DOHH2 (cell line): Measurements from ENCODE around the gene ERH.

Source experiments
- H3F3A ChIP-seq: fragments of 200-600 bp; sonication (generic), shearing (Covaris generic); 2 replicates; pipeline ENCODE4 v1.6.0; 2016; ENCODE audit warnings: antibody characterized with exemption, mild to moderate bottlenecking; ENCODE audit not compliant: control insufficient read depth, insufficient read depth
- H3K27ac ChIP-seq: fragments of 200-600 bp; sonication (generic); 2 replicates; pipeline ENCODE4 v1.5.1; 2014; ENCODE audit warnings: low read depth, mild to moderate bottlenecking, low read length, moderate library complexity
- H3K27me3 ChIP-seq: fragments of 200-600 bp; sonication (generic); 2 replicates; pipeline ENCODE4 v1.6.1; 2014; ENCODE audit warnings: mild to moderate bottlenecking, low read length, mixed read lengths; ENCODE audit not compliant: control insufficient read depth
- H3K36me3 ChIP-seq: fragments of 200-600 bp; sonication (generic); 2 replicates; pipeline ENCODE4 v1.6.1; 2014; ENCODE audit warnings: mild to moderate bottlenecking, low read length, moderate library complexity, mixed read lengths; ENCODE audit not compliant: control insufficient read depth
- H3K4me1 ChIP-seq: fragments of 200-600 bp; sonication (generic); 2 replicates; pipeline ENCODE4 v1.6.1; 2014; ENCODE audit warnings: mild to moderate bottlenecking, low read length, mixed read lengths; ENCODE audit not compliant: control insufficient read depth
- H3K4me2 ChIP-seq: fragments of 200-600 bp; sonication (generic); 2 replicates; pipeline ENCODE4 v1.6.0; 2014; ENCODE audit warnings: mild to moderate bottlenecking, low read length, moderate library complexity
- H3K4me3 ChIP-seq: fragments of 200-600 bp; sonication (generic); 2 replicates; pipeline ENCODE4 v1.5.1; 2014; ENCODE audit warnings: mild to moderate bottlenecking, low read length, mixed read lengths
- H3K79me2 ChIP-seq: fragments of 200-600 bp; sonication (generic); 2 replicates; pipeline ENCODE4 v1.6.1; 2014; ENCODE audit warnings: mild to moderate bottlenecking, low read length, mixed read lengths; ENCODE audit not compliant: control insufficient read depth
- H3K9me2 ChIP-seq: fragments of 200-600 bp; sonication (generic); replicated peaks from 2 replicates; pipeline ENCODE4 v1.6.1; 2014; ENCODE audit warnings: mild to moderate bottlenecking, low read length, mixed read lengths; ENCODE audit not compliant: control insufficient read depth
- H3K9me3 ChIP-seq: fragments of 200-600 bp; sonication (generic); 2 replicates; pipeline ENCODE4 v1.6.1; 2014; ENCODE audit warnings: antibody characterized with exemption, low read length, mixed read lengths; ENCODE audit not compliant: control insufficient read depth, insufficient read depth
- H4K20me1 ChIP-seq: fragments of 200-600 bp; sonication (generic); 2 replicates; pipeline ENCODE4 v1.6.0; 2014; ENCODE audit warnings: low read depth, mild to moderate bottlenecking, antibody characterized with exemption, low read length, moderate library complexity; ENCODE audit not compliant: control insufficient read depth, insufficient read depth
- EZH2phosphoT487 ChIP-seq: fragments of 200-600 bp; sonication (generic); IDR thresholded peaks from 2 replicates; pipeline ENCODE4 v1.6.1; 2017; ENCODE audit warnings: borderline replicate concordance, mild to moderate bottlenecking, antibody characterized with exemption, low read length, moderate library complexity, mixed read lengths
- TF ChIP-seq, protein P1 (sequence below): fragments of 200-600 bp; sonication (generic); IDR thresholded peaks from one replicate; pipeline ENCODE4 v1.5.1; 2014; ENCODE audit warnings: antibody characterized with exemption, mild to moderate bottlenecking, low read depth, low read length; ENCODE audit not compliant: poor library complexity, severe bottlenecking

ERH gene

DNA sequence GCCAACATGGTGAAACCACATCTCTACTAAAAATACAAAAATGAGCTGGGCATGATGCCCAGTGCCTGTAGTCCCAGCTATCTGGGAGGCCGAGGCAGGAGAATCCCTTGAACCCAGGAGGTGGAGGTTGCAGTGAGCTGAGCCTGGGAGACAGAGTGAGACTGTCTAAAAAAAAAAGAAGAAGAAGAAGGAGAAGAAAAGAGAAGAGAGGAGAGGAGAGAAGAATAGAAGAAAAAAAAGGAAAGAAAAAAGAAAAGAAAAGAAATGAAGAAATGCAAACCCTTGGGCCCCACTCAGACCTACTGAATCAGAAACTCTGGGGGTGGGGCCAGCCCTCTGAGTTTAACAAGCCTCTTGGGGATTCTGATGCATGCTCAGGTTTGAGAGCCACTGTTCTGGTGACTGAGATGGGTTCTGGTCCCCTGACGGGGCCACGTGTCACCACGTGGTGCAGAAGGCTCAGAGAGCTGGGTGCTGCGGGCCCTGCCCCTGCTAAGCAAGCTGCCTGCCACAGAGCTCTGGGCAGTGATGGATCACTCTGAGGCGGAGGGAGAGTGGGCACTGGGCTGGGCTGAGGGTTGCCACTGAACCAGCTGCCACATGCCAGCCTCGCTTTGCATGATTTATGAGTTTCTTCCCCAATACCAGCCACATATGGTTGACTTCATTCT lies 37.5 kb downstream of the ERH start:
- Histone ChIP-seq H3K4me3 (no peak overlapping the region), H3K9me3 (no peaks in the 10 kb centered on the region), H3K36me3 (no peaks in the 10 kb centered on the region), H3K27me3 (peaks cover 24% of the 10 kb centered on the region), H3K79me2 (no peaks in the 10 kb centered on the region), H4K20me1 (no peaks in the 10 kb centered on the region), H3K9me2 (no peaks in the 10 kb centered on the region), H3K4me1 (peaks cover 7% of the 10 kb centered on the region), H3K4me2 (no peak overlapping the region), H3K27ac (no peak overlapping the region), H3F3A (peaks cover 2% of the 10 kb centered on the region; the same call in 1 of the 2 replicates)
- TF ChIP-seq, protein P1, sequence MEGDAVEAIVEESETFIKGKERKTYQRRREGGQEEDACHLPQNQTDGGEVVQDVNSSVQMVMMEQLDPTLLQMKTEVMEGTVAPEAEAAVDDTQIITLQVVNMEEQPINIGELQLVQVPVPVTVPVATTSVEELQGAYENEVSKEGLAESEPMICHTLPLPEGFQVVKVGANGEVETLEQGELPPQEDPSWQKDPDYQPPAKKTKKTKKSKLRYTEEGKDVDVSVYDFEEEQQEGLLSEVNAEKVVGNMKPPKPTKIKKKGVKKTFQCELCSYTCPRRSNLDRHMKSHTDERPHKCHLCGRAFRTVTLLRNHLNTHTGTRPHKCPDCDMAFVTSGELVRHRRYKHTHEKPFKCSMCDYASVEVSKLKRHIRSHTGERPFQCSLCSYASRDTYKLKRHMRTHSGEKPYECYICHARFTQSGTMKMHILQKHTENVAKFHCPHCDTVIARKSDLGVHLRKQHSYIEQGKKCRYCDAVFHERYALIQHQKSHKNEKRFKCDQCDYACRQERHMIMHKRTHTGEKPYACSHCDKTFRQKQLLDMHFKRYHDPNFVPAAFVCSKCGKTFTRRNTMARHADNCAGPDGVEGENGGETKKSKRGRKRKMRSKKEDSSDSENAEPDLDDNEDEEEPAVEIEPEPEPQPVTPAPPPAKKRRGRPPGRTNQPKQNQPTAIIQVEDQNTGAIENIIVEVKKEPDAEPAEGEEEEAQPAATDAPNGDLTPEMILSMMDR = no peak
- TF ChIP-seq EZH2phosphoT487 = no peak

DNA sequence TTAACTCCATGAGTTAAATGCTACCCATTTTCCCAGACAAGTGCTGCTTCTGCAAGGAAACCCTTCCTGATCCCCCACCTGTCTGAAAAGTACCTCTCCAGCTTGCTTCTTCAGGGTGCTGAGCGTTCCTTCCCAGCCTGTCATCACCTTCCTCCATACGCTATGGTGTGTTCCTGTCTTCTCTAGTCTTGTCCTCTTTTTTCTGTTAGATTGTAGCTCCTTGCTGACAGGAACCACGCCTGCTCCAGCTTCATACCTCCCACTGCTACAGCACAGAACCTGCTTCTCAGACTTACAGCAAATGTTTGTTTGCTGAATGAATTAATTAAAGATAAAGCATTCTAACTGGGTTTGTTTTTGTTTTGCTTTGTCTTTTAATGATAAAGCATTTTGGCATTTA lies 39.1 kb downstream of the ERH start:
- no peaks in the 10 kb centered on the region for H3K79me2 ChIP-seq
- no peaks in the 10 kb centered on the region for H3K9me2 ChIP-seq
- H4K20me1 ChIP-seq = no peaks in the 10 kb centered on the region
- TF ChIP-seq, protein P1 = no peak
- H3K4me3 ChIP-seq = no peak overlapping the region
- H3K27me3 ChIP-seq = peaks cover 18% of the 10 kb centered on the region
- H3F3A ChIP-seq = peaks cover 2% of the 10 kb centered on the region; the same call in 1 of the 2 replicates
- no peak overlapping the region for H3K27ac ChIP-seq
- H3K4me1 ChIP-seq = peaks cover 18% of the 10 kb centered on the region
- no peak overlapping the region for H3K4me2 ChIP-seq
- no peaks in the 10 kb centered on the region for H3K36me3 ChIP-seq
- no peaks in the 10 kb centered on the region for H3K9me3 ChIP-seq

DNA sequence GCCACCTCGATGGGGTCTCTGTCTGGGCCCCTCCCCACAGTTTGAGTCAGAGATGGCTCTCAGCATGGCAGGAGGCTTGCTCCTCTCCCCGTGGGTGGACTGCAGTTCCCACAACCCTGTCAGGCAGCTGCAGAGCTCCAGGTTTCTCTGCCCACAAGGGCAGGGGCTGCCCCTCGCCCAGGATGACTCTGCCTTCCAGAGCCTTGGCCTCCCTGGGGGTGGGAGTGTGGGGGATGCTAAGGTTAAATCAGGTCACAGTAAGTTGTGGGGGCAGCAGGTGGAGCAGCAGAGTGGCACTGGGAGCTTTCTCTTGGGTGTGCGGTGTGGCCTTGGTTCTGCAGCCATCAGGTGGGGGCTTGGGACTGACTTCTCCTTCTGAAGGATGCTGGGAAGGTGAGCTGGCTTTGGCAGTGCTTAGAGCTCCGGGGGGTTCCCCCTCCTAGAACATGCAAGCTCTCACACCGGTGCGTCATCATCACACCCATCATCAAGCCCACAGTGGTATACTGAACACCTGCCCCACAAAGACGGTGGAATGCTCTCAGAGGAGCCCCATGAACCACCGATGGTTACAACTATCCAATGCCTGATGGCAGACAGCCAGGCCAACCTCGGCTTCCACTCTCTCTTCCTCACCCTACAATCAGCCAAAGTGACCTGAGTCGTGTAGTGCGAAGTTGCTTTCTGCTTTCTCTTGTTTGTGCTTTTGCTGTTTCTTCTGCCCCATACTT lies 39.7 kb downstream of the ERH start:
- Histone ChIP-seq H3F3A (peaks cover 2% of the 10 kb centered on the region; the same call in 1 of the 2 replicates), H3K79me2 (no peaks in the 10 kb centered on the region), H3K4me1 (peaks cover 18% of the 10 kb centered on the region)

More for the DNA sequence above, 39.7 kb downstream of the ERH start:
- peaks cover 14% of the 10 kb centered on the region for H3K27me3 ChIP-seq
- no peaks in the 10 kb centered on the region for H3K36me3 ChIP-seq
- no peak overlapping the region for H3K4me3 ChIP-seq
- no peaks in the 10 kb centered on the region for H3K9me3 ChIP-seq
- no peak overlapping the region for H3K4me2 ChIP-seq
- H3K9me2 ChIP-seq = no peaks in the 10 kb centered on the region
- no peak for TF ChIP-seq EZH2phosphoT487
- TF ChIP-seq, protein P1 = no peak
- H4K20me1 ChIP-seq = no peaks in the 10 kb centered on the region
- H3K27ac ChIP-seq = no peak overlapping the region
